Stimulated activated CD4-positive, alpha-beta T cell treated with anti-CD3 and anti-CD28 coated beads, Interleukin-12 subunit alpha, Interleukin-12 subunit beta, amount 100 ng/mL, for 24 hours (primary cell): Measurements from ENCODE around the gene SMIM12.
"Not testable (repeated sequence)": the region's sequence is repeated elsewhere in the genome, so short reads cannot be mapped to it uniquely, and the experiment has no call there.

Experiments used
- DNase-seq, 2 experiments: peaks; one replicate each; pipeline ENCODE4 v3.0.0-alpha.2; 2020; ENCODE audit warnings: low read depth in 2 of 2

The SMIM12 gene

GRCh38 chr1:34843392-34844251, 15.9 kb downstream of the SMIM12 start:
- no peak for DNase-seq

- no peak for DNase-seq
Measured at GRCh38 chr1:34842952-34843371, 16.6 kb downstream of the SMIM12 start.

GRCh38 chr1:34842073-34842472, 17.5 kb downstream of the SMIM12 start:
- no peak for DNase-seq

- DNase-seq, result no peak
Measured at GRCh38 chr1:34840426-34840825, 19.1 kb downstream of the SMIM12 start.

GRCh38 chr1:34839526-34840305, 19.8 kb downstream of the SMIM12 start:
- no peak for DNase-seq

- no peak for DNase-seq
Measured at GRCh38 chr1:34833711-34834110, 25.8 kb downstream of the SMIM12 start.

GRCh38 chr1:34831721-34832246, 27.8 kb downstream of the SMIM12 start:
- no peak for DNase-seq

- no peak for DNase-seq
Measured at GRCh38 chr1:34829250-34829649, 30.3 kb downstream of the SMIM12 start.

- DNase-seq, result no peak
Measured at GRCh38 chr1:34828611-34829010, 30.9 kb downstream of the SMIM12 start.

- no peak for DNase-seq
Measured at GRCh38 chr1:34827341-34827941, 32.1 kb downstream of the SMIM12 start.

GRCh38 chr1:34825455-34826091, 34.0 kb downstream of the SMIM12 start:
- DNase-seq, result no peak

GRCh38 chr1:34824817-34825454, 34.6 kb downstream of the SMIM12 start:
- no peak for DNase-seq

- DNase-seq, result no peak
Measured at GRCh38 chr1:34822202-34822601, 37.3 kb downstream of the SMIM12 start.

- not testable (repeated sequence) for DNase-seq
Measured at GRCh38 chr1:34818862-34819261, 40.7 kb downstream of the SMIM12 start.

GRCh38 chr1:34816778-34817177, 42.8 kb downstream of the SMIM12 start:
- DNase-seq, result no peak

- DNase-seq, result no peak
Measured at GRCh38 chr1:34816332-34816731, 43.2 kb downstream of the SMIM12 start.

- DNase-seq, result not testable (repeated sequence)
Measured at GRCh38 chr1:34810781-34811180, 48.8 kb downstream of the SMIM12 start.

- DNase-seq, result no peak
Measured at GRCh38 chr1:34808051-34808810, 51.3 kb downstream of the SMIM12 start.

GRCh38 chr1:34806396-34806795, 53.2 kb downstream of the SMIM12 start:
- no peak for DNase-seq

- DNase-seq, result no peak
Measured at GRCh38 chr1:34803770-34804169, 55.8 kb downstream of the SMIM12 start.
